Renal cortical epithelial cell (primary cell): Measurements from ENCODE around the gene CCDC59. TPM values are rescaled to one million over a fixed set of nuclear protein-coding genes. Genes with fewer than 3 reads are reported as not detected.

Experiments
- DNase-seq: peaks from one replicate; pipeline ENCODE4 v3.0.0-alpha.2; 2011; ENCODE audit warnings: low read depth
- total RNA-seq: library from RNA; depleted of rRNA; stranded (reverse); fragments of >200 nt; gene quantifications from 2 replicates; pipeline ENCODE4 v1.2.3, GENCODE V29; 2014

The CCDC59 gene
- total RNA-seq, 1 donor from 2014 or later = 61.4 TPM

- DNase-seq = no peak
Measured at GRCh38 chr12:82314406-82314892, 43.7 kb downstream of the CCDC59 start.

Other genes starting within 250 kb of the CCDC59 start
- gene METTL25, start 142 bp upstream of the CCDC59 start, total RNA-seq = 21.6 and 26.0 TPM in 2 replicates